GM10248 (cell line): ENCODE measurements around the gene WASF2.
A peak's percentile ranks its signal among the peaks of the same experiment; 100 is the strongest.

ENCODE experiments used
- CTCF ChIA-PET: fragments of 300-600 bp; sonication (Branson Sonifier 250); formaldehyde crosslinking; extraction: SDS; loops from one replicate; lab custom pipeline; 2021; ENCODE audit warnings: antibody characterized with exemption; lab: Yijun Ruan, JAX
- POLR2A ChIA-PET: fragments of 350-650 bp; sonication (Branson Sonifier 250); formaldehyde crosslinking; extraction: SDS; loops from one replicate; lab custom pipeline; 2020; ENCODE audit warnings: antibody characterized with exemption; lab: Yijun Ruan, JAX
- DNase-seq: peaks from one replicate; pipeline ENCODE4 v3.0.0; 2012; ENCODE audit errors: extremely low spot score
- CTCF ChIP-seq: IDR thresholded peaks from 2 replicates; pipeline ENCODE4 v1.5.1; 2012; ENCODE audit warnings: mild to moderate bottlenecking, low read depth; ENCODE audit errors: extremely low read depth, missing control alignments, control extremely low read depth

Gene WASF2

DNA sequence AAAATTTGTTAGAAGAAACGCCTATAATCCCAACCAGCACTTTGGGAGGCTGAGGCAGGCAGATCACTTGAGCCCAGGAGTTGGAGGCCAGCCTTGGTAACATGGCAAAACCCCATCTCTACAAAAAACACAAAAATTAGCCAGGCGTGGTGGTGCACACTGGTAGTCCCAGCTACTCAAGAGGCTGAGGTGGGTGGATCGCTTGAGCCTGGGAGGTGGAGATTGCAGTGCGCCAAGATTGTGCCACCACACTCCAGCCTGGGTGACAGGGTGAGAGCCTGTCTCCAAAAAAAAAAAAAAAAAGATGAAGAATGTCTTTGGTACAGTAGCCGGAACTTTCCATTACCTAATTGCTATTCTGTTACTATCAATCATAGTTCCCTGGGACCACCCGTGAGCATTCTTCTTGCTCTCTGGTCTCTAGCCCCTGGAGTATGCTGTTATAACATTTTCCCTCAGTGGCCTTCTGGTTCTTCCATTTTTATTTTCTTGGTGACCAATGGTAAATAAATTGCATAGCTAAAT lies 43.4 kb downstream of the WASF2 start:
- no peak for DNase-seq
- no peak for TF ChIP-seq CTCF
- ChIA-PET POLR2A (no interaction called here), CTCF (interaction anchor here (0.9 to 1.8 kb wide), 11 partner anchors 9 to 162 kb away, joined by 3 to 5 read pairs (median 3); no protein-coding TSS in a partner anchor)

DNA sequence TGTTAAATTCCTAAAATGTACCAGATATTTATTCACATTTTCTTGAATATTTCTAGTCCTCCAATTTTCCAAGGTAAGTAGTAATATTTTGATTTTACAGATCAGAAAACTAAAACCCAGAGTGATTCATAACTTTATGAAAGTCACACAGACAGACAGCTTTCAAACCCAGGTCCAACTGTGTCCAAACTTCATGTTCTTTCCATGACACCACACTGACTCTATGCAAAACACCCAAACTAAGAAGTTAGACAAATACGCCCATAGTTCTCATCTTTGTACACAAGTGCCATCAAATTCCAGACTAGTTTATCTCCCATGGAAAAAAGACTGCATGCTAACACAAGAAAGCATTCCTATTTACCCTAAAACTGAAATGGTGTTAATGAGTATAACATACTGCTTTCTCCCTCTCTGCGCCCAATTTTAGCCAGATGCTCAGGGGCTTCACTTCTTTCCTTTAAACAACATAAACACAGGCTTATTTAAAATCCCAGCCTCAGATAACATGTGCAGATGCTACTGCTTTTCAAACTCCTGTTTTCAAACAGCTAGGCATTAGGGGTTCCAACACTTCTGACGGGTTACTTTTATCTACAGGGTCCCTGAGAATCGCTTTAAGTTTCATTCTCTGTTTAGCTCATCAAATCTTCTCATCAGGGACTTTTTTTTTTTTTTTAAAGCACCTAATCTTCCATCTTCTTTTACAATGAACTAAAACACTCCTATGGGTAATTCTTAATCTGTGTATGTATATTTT lies 44.6 kb downstream of the WASF2 start:
- POLR2A ChIA-PET: no interaction called here
- CTCF ChIA-PET: interaction anchor here (0.6 to 1.8 kb wide), 8 partner anchors 8 to 217 kb away, joined by 3 to 5 read pairs (median 3); no protein-coding TSS in a partner anchor
- no peak for TF ChIP-seq CTCF
- DNase-seq: peak; percentile 54

GRCh38 chr1:27444632-27445031 lies 45.3 kb downstream of the WASF2 start:
- ChIA-PET POLR2A (no interaction called here), CTCF (interaction anchor here (1.3 to 1.8 kb wide), 3 partner anchors 8 to 218 kb away, joined by 3 to 5 read pairs (median 3); no protein-coding TSS in a partner anchor)
- no peak for TF ChIP-seq CTCF
- no peak for DNase-seq

- no peak for DNase-seq
- no peak for TF ChIP-seq CTCF
- CTCF ChIA-PET: interaction anchor here (1.0 to 5.6 kb wide), 10 partner anchors 10 to 168 kb away, joined by 3 to 66 read pairs (median 4); no protein-coding TSS in a partner anchor
- POLR2A ChIA-PET: no interaction called here
Observed at GRCh38 chr1:27439150-27439549, 50.8 kb downstream of the WASF2 start.

GRCh38 chr1:27438621-27439061 lies 51.3 kb downstream of the WASF2 start:
- ChIA-PET POLR2A (interaction anchor here (0.9 kb wide), 1 partner anchor 9 kb away, joined by 3 read pairs; no protein-coding TSS in a partner anchor), CTCF (interaction anchor here (1.0 to 5.6 kb wide), 10 partner anchors 11 to 168 kb away, joined by 3 to 66 read pairs (median 4); no protein-coding TSS in a partner anchor)
- no peak for DNase-seq
- no peak for TF ChIP-seq CTCF
